DMS79 (cell line): ENCODE results near the gene ZSCAN29.
"Not testable (repeated sequence)": the region's sequence is repeated elsewhere in the genome, so short reads cannot be mapped to it uniquely, and the experiment has no call there.

ENCODE experiments used
- DNase-seq: peaks from one replicate; lab custom pipeline; 2025; lab: John Stamatoyannopoulos, UW

Gene ZSCAN29

GRCh38 chr15:43370975-43371974 is at the start of gene ZSCAN29, which contains the start of gene TUBGCP4:
ZSCAN29 (minus strand) TSS chr15:43371043; CDS start chr15:43369913, 1,130 bp downstream.
TUBGCP4 (plus strand) TSS chr15:43371101; CDS start chr15:43371355, 254 bp downstream.
- peak; percentile 57 for DNase-seq

DNA sequence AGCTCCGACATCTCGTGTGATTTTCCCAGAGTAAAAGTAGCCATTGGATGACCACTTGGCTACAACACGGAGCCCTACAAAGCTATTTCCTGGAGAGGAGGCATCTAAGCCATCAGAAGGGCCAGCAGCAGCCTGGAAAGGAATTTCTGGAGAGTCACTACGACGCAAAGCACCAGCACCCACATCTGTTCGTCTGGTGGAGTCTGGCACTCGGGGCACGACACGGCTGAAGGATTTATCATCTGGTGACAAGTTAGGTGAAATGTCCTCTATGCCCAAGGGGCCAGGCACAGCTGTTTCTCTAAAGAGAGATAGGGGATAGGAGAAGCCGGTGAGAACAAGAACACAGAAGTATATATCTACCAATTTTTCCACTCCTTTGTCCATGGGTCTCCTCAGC is 49.6 kb upstream of the ZSCAN29 start:
- DNase-seq = no peak

GRCh38 chr15:43414196-43414595 is 43.4 kb upstream of the ZSCAN29 start:
- no peak for DNase-seq

DNA sequence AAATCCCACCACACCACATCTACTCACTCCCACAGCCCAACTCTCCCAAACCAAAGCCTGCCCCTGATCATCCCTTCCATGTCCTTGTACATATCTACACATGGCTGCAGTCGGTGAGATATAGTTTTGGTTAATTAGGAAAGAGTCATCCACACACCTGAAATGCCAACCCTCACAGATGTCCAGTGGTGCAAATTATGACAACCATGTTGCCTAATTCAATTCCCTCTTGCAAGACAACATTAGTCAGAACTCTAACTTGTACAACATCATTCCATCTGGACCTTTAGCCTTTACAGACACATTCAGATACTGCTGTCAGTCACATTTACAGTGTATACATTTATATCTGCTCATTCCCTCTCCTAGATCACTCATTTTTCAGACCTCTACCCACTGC is 41.3 kb upstream of the ZSCAN29 start:
- DNase-seq = no peak

GRCh38 chr15:43410572-43411214 is 39.9 kb upstream of the ZSCAN29 start:
- no peak for DNase-seq

GRCh38 chr15:43408789-43409188 is 37.9 kb upstream of the ZSCAN29 start:
- no peak for DNase-seq

DNA sequence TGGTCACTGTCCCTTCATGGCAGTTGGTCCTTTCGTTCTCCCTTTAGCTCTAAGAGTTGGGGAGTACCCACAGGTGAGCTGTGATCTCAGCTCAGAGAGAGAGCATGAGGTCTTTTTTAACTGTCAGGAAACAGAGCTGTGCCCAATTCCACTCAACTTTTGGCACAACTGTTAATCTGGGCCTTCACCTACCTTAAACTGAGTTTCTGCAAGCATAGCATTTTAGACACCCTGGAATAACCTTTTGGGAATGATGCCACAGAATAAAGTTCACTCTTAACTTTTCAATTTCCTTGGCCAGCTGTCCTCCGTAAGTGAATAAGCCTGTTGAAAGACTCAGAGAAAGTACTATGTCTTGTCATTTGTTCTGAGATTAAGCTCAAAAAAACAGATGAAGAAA is 36.0 kb upstream of the ZSCAN29 start:
- DNase-seq = no peak

- DNase-seq = no peak
These were observed 35.3 kb upstream of the ZSCAN29 start for GRCh38 chr15:43406189-43406588.

GRCh38 chr15:43404130-43404529 is 33.3 kb upstream of the ZSCAN29 start:
- DNase-seq = no peak

DNA sequence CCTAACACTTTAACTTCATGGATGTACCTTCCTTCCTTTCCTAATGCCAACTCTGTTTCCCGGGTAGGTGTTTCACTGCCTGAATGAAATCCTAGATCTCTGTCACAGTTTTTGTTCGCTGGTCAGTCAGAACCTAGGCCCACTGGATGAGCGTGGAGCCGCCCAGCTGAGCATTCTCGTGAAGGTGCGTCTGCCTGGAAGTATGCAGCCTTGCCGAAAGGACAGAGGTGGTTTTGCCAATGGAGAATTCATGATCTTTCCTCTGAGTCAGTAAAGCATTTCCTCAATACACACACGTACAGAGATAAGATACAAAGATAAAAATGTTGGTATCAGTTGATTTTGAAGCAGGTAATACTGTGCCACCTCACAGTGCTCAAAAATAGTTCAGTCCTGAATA is 32.8 kb upstream of the ZSCAN29 start:
- DNase-seq = no peak

DNA sequence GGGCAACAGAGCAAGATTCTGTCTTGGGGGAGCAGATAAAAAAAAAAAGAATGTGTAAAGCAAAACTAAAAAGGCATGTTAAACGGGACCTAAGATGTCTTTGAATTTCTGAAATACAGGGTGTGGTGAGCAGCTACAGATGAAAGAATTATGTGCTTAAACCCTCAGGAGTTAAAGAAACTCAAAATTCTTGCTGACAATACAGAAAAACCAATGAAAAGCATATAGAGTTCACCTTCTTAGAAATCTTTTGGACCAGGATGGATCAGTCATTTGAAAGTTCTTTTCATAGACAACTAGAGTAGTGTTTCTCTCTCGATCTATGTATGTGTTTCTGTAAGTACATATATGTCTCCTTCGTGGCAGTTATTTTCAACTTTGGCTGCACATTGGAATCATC is 31.4 kb upstream of the ZSCAN29 start:
- no peak for DNase-seq

- DNase-seq = not testable (repeated sequence)
These were observed 22.7 kb upstream of the ZSCAN29 start for GRCh38 chr15:43393592-43393991.

DNA sequence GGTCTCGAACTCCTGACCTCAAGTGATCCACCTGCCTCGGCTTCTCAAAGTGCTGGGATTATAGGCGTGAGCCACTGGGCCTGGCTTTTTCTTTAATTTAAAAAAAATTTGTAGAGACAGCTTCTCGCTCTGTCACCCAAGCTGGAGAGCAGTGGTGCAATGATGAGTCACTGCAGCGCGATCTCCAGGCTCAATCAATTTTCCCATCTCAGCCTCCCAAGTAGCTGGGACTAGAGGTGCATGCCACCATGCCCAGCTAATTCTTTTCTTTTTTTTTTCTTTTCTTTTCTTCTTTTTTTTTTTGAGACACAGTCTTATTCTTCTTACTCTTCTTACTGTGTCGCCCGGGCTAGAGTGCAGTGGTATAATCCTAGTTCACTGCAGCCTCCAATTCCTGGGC is 19.9 kb upstream of the ZSCAN29 start:
- no peak for DNase-seq

DNA sequence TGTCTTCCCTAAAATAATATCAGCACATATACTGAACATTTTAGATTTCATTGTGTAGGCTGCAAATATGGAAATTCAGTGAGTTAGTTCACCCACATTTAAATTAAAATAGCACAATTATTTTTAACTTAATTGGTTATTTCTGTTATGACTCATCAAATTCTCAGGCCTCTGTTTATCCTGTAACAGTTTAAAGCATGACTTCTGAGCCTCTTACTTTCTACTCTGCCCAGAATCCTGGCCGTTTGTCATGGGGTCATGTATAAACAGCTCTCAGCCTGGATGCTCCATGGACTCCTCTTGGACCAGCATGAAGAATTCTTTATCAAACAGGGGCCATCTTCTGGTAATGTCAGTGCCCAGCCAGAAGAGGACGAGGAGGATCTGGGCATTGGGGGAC is 12.2 kb upstream of the ZSCAN29 start:
- no peak for DNase-seq

- no peak for DNase-seq
These were observed 11.5 kb upstream of the ZSCAN29 start for GRCh38 chr15:43382310-43382709.

GRCh38 chr15:43378601-43379000 is 7.8 kb upstream of the ZSCAN29 start:
- no peak for DNase-seq

DNA sequence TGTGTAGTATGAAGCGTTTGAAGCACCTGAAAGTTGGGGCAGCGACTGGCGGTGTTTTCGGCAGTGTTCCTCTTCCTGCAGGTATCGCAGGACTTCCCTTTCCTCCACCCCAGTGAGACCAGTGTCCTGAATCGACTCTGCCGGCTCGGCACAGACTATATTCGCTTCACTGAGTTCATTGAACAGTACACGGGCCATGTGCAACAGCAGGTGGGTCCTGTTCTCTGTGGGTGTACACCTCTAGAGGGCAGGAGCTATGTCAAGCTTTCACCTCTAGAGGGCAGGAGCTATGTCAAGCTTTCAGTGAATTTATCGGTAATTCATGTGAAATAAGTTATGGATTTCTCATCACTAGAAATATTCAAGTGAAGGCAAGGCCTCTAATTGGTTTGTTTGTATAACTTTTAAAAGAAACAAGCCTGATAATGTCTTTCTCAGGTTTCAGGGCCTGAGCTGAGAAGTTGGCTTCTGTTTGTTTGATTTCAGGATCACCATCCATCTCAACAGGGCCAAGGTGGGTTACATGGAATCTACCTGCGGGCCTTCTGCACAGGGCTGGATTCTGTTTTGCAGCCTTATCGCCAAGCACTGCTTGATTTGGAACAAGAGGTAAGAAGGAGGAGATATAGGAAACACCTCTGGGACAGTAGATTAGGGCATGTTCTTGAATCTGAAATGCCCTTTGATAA is 5.3 kb upstream of the ZSCAN29 start:
- no peak for DNase-seq

DNA sequence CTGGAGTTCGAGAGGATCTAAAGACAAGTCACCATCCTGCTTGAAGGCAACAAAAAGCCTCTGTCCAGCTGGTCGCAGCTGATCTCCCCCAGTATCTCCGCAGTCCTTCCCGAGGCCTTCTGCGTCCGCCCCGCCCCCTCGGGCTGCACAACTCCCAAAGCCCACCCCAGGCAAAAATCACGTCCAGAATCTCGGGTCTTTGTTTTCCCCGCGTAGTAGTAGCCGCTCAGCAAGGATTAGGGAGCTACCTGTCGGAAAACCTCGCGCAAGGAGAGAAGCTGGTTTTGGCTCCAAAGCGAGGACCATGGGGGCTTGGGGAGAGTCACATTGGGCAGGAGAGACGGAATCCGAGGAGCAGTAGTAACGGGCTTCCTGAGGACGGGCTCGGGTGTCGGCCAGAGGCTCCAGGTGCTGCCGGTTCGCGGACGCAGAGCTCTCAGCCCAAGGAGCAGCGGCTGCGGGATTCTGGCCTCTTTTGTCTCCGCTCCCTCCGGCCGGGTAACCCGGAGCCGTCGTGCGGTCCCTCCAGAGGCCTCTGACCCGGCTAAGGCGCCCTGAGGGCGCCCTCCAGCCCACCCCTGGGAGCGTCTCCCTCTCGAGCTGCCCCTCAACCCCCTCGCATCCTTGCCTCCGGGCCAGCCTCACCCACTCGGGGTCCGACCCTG is 401 bp downstream of the ZSCAN29 start:
- DNase-seq = no peak

- DNase-seq = no peak
These were observed 9.4 kb downstream of the ZSCAN29 start for GRCh38 chr15:43361313-43361903.

GRCh38 chr15:43360821-43361220 is 10.0 kb downstream of the ZSCAN29 start:
- no peak for DNase-seq

DNA sequence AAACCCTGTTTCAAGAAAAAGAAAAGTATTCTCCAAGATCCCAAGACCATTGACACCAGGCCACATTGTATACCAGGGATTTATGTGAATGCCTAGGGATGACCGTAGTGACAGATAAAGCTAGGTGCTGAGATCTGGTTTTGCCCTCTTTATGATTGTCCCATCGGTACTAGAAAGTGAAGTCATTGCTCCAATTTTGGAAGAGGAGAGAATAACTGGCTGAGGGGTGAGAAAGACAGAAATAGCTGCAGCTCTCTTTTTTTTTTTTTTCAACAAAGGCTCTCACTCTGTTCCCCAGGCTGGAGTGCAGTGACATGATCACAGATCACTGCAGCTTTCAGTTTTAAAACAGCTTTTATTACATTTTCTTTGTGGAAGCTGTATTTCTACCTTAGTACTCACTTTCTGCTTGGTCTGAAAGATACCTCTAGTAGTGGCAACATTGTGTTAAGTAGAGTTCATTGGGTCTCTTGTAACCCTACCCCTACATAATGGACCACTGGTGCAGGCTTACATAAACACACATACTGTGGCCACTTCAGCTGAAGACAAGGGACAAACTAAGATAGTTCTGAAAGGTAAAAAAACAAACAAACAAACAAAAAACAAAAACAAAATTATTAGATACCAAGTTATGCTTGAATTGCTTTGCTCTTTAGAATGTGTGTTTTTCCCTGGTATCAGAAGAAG is 18.0 kb downstream of the ZSCAN29 start:
- DNase-seq = no peak
